ENCODE results near the gene DUSP10.
A peak's percentile ranks its signal among the peaks of the same experiment; 100 is the strongest.

DUSP10 gene

DNA sequence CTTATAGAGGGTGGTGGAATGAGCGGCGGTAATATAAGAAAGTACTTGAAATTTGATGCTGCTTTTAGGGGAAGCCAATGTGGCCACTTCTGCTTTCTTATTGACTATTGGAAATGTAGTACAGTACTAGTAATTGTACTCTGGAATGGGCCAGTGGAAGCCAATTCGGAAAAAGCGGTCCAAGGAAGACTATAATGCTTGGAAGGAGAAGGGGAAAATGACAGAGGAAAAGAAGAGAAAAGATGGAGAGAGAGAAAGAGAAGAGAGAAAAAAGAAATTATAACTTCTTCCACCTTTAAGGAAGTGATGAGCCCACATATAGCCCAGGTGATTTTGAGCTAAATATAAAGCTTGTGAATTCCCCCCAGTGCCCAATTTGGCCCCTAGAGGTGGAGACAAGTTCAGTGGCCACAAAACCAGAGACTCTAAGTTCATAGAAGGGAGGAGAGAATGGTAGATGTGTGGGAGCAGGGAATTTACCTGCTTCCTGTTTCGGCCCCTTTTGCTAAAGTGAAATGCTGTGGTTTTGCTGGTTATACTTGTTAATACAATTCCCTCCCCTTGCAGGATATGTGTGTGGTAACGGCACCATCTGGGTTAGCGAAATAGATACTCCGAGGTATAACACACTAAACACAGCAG, 35.7 kb upstream of the DUSP10 start:
- peak; percentile 54 for DNase-seq (ENCODE audit: low spot score)
- in situ Hi-C loops (cut with MboI; ENCODE audit: low pct_unique_long_range_greater_than_20kb, low sequenced_read_pairs, unreplicated experiment), result no loop called here
- TF ChIP-seq, protein P1, sequence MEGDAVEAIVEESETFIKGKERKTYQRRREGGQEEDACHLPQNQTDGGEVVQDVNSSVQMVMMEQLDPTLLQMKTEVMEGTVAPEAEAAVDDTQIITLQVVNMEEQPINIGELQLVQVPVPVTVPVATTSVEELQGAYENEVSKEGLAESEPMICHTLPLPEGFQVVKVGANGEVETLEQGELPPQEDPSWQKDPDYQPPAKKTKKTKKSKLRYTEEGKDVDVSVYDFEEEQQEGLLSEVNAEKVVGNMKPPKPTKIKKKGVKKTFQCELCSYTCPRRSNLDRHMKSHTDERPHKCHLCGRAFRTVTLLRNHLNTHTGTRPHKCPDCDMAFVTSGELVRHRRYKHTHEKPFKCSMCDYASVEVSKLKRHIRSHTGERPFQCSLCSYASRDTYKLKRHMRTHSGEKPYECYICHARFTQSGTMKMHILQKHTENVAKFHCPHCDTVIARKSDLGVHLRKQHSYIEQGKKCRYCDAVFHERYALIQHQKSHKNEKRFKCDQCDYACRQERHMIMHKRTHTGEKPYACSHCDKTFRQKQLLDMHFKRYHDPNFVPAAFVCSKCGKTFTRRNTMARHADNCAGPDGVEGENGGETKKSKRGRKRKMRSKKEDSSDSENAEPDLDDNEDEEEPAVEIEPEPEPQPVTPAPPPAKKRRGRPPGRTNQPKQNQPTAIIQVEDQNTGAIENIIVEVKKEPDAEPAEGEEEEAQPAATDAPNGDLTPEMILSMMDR (IDR thresholded peaks at IDR 0.05; ENCODE audit: extremely low read depth, insufficient read depth, missing control alignments), result no peak

DNA sequence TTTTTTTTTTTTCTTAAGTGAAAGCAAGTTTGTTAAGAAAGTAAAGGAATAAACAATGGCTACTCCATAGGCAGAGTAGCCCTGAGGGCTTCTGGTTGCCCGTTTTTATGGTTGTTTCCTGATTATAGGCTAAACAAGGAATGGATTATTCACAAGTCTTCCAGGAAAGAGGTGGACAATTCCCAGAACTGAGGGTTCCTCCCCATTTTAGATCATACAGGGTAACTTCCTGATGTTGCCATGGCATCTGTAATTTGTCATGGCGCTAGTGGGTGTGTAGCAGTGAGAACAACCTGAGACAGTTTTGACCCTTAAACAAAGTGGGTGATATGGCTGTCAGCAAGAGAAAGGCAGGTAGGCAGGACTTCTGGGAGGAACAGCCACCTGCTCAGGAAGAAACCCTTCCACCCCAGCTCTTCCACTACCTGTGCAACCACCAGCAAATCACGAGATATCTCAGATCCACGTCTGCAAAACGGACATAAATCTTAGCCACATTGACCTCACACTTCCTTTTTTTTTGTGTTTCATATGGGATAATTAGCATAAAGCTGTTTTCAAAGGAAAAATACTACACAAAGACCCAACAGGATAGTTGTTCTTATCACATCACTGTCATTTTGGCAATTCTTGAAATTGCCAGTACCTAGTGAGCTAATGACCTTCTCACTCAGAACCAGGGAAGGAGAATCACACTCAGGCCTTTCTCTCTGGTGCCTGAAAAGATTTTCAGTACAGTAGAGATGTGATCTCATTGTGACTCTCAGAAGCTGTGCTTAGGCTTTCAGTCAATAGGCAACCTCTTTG, 34.8 kb upstream of the DUSP10 start:
- in situ Hi-C loops (cut with MboI; ENCODE audit: low pct_unique_long_range_greater_than_20kb, low sequenced_read_pairs, unreplicated experiment), result no loop called here
- DNase-seq (ENCODE audit: low spot score), result peak; percentile 38
- TF ChIP-seq, protein P1 (IDR thresholded peaks at IDR 0.05; ENCODE audit: extremely low read depth, insufficient read depth, missing control alignments), result no peak

DNA sequence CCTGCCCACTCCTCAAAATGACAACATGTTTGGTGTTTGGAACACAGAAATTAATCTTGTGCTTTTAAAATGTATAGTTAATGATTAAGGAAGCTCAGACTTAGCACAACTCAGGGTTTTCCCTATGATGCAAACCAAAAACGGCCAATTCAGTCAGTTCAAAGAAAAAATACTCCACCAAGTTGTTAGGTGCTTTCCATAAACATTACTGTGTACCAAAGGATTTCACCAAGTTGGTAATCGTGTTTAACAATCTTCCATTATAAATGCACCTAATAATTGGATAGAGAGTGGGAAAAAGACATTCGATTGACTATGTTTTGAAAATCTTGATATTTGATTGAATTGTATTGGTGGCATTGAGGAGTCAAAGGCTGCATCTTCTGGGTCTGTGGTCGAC, 33.3 kb upstream of the DUSP10 start:
- TF ChIP-seq, protein P1 (IDR thresholded peaks at IDR 0.05; ENCODE audit: extremely low read depth, insufficient read depth, missing control alignments), result no peak
- in situ Hi-C loops (cut with MboI; ENCODE audit: low pct_unique_long_range_greater_than_20kb, low sequenced_read_pairs, unreplicated experiment), result no loop called here

DNA sequence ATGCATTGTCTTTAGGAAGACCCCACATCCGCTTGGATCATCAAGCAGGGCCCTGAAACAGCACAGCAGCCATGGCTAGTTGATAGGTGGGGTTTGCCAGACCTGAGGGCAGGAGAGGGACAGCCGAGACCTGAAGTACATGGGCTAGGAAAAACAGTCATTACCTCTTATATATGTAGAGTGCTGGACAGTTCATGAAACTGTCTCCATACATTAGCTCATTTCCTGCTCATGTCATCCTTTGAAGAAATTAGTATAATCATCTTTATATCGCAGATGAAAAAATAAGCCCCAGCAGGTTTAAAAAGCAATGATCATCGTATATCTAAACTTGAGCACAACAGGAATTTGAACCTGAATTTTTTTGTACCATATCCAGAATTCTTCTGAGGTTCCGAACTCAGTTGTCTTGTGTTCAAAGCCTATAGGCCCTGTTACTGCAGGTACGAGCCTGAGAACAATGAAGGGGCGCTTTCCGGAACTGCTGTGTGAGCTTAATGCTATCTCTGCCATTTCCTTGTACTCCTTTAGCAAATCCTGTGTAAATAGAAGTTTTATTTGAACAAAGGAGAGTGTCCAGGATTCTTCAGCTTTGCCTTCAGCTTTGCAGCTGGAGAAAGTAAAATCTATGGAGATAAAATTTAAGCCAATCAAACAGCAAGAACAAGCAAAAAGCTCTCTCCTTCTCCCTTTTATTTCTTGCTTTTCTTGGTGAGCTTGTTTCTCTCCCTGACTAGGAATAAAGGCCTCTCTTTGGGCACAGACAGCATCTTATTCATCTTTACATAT, 32.4 kb upstream of the DUSP10 start:
- DNase-seq (ENCODE audit: low spot score), result no peak
- TF ChIP-seq, protein P1 (IDR thresholded peaks at IDR 0.05; ENCODE audit: extremely low read depth, insufficient read depth, missing control alignments), result no peak
- in situ Hi-C loops (cut with MboI; ENCODE audit: low pct_unique_long_range_greater_than_20kb, low sequenced_read_pairs, unreplicated experiment), result no loop called here

More for the DNA sequence above, 33.3 kb upstream of the DUSP10 start:
- no peak for DNase-seq (ENCODE audit: low spot score)

DNA sequence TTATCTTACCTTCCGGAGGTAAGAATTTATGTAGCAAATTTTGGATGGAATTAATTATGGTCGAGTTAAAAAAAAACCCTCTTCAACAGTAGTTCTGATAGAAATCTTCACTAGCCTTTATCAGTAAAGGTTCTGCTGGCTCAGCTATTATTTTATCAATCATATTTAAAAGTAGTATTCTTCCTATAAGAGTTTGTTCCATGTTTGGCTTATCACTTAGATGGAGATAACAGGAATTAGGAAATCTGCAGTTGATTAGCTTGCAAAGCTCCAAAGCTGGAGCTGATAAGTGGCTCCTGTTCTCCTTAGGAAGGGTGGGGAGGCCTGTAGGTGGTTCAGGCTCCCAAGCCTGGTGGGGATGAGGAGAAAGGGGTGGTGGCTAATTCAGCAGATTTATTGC, 31.5 kb upstream of the DUSP10 start:
- TF ChIP-seq, protein P1 (IDR thresholded peaks at IDR 0.05; ENCODE audit: extremely low read depth, insufficient read depth, missing control alignments), result no peak
- in situ Hi-C loops (cut with MboI; ENCODE audit: low pct_unique_long_range_greater_than_20kb, low sequenced_read_pairs, unreplicated experiment), result no loop called here
- no peak for DNase-seq (ENCODE audit: low spot score)

DNA sequence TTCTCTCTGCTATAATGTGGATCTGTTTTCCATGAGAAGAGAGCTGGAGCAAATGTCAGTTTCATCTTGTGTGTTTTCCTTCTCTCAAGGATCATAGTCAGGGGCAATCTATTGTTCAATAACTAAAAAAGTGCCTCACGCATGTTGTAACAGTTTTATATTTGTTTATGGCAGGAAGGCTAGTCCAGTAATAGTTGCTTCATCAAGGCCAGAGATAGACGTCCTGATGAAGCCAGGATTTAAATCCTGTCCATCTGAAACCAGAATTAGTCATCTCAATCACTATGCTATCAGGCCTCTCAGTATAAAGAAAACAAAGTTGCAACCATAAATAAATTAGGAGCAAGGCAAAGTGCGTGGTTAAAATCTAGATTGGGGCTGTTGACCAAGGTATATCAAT, 30.2 kb upstream of the DUSP10 start:
- TF ChIP-seq, protein P1 (IDR thresholded peaks at IDR 0.05; ENCODE audit: extremely low read depth, insufficient read depth, missing control alignments), result no peak
- DNase-seq (ENCODE audit: low spot score), result no peak
- in situ Hi-C loops (cut with MboI; ENCODE audit: low pct_unique_long_range_greater_than_20kb, low sequenced_read_pairs, unreplicated experiment), result no loop called here
